ENCODE measurements around the gene OPA3. TPM values are rescaled to one million over a fixed set of nuclear protein-coding genes. Genes with fewer than 3 reads are reported as not detected.

Gene OPA3
- total and polyA plus RNA-seq, 2 experiments from 2014 or later: 11.5 to 14.5 TPM

DNA sequence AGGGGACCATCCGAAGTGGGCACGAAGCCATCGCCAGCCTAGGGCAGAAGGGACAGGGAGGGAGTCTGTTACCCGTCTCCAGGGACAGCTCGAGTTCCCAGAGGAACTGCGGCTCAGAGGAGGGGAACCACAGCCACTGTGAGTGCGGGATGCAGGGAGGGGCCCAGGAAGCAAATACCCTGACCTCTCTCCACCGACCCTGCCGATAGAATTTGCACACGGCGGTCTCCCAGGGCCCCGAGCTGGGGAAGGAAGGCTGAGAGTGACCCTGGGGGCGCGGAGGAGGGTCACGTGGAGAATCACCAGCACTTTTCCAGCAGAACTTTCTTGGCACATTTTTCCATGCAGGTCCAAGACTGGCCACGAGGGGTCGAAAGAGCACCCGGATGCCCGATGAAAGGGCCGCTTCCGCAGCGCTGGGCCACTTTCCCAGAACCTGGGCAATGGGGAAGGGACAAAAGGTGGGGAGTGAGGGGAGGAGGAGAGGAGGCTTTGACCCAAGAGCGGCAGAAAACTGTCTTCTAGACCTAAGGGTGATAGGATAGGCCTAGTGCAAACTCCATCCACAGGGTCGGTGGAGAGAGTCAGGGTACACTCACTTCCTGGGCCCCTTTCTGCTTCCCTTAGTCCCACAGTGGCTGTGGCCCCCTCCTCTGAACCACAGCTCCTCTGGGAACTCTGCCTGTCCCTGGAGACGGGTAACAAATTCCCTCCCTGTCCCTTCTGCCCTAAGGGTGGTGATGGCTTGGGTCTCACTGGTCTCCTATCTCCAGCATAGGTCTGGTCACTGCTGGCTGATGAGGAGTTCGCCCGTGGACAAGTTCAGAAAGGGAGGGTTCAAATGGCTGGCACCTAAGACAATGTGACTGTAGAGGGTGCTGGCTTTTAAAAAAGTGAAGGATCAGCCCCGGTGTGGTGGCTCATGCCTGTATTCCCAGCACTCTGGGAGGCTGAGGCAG lies 22.7 kb upstream of the OPA3 start:
- Histone ChIP-seq H3K4me2 (peak overlapping the region; percentile 81), H3K9me2 (ENCODE audit: insufficient read depth) (no peaks in the 10 kb centered on the region), H3K36me3 (ENCODE audit: insufficient read depth) (no peaks in the 10 kb centered on the region), H3K79me2 (replicated peaks; ENCODE audit: insufficient read depth) (no peaks in the 10 kb centered on the region), H3K27me3 (ENCODE audit: insufficient read depth) (peaks cover 37% of the 10 kb centered on the region), H2AFZ (peak overlapping the region; percentile 95), H3K4me1 (ENCODE audit: insufficient read depth) (peaks cover 5% of the 10 kb centered on the region; the same call in 1 of the 2 replicates), H3K4me3 (peak overlapping the region; percentile 60), H3F3A (replicated peaks; ENCODE audit: low read depth) (0 out of 2 replicates have a peak, but pooled peaks cover 5% of the 10 kb centered on the region), H3K27ac (ENCODE audit: low read depth) (peak overlapping the region; percentile 15; the same call in 1 of the 2 replicates), H4K20me1 (replicated peaks; ENCODE audit: insufficient read depth) (no peaks in the 10 kb centered on the region; the same call in 1 of the 2 replicates)
- H3K36me3 Mint-ChIP-seq (ENCODE audit: low read depth): peaks cover 22% of the 10 kb centered on the region
- ATAC-seq: peak; percentile 91
- peak; percentile 96 for DNase-seq (ENCODE audit: low spot score)
- H3K4me1 Mint-ChIP-seq: peaks cover 6% of the 10 kb centered on the region; the same call in 2 of the 3 replicates
- H3K27me3 Mint-ChIP-seq (ENCODE audit: insufficient read depth, low read depth, poor library complexity): peaks cover 19% of the 10 kb centered on the region
- H3K9me3 Mint-ChIP-seq: peaks cover 2% of the 10 kb centered on the region; the same call in 1 of the 3 replicates
- peak overlapping the region; percentile 84; the same call in 1 of the 2 replicates for H3K27ac Mint-ChIP-seq
- peak overlapping the region; percentile 79 for H3K4me3 Mint-ChIP-seq
- TF ChIP-seq, protein P1, sequence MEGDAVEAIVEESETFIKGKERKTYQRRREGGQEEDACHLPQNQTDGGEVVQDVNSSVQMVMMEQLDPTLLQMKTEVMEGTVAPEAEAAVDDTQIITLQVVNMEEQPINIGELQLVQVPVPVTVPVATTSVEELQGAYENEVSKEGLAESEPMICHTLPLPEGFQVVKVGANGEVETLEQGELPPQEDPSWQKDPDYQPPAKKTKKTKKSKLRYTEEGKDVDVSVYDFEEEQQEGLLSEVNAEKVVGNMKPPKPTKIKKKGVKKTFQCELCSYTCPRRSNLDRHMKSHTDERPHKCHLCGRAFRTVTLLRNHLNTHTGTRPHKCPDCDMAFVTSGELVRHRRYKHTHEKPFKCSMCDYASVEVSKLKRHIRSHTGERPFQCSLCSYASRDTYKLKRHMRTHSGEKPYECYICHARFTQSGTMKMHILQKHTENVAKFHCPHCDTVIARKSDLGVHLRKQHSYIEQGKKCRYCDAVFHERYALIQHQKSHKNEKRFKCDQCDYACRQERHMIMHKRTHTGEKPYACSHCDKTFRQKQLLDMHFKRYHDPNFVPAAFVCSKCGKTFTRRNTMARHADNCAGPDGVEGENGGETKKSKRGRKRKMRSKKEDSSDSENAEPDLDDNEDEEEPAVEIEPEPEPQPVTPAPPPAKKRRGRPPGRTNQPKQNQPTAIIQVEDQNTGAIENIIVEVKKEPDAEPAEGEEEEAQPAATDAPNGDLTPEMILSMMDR (conservative IDR thresholded peaks at IDR 0.05; ENCODE audit: low read depth in 2 of 2): peak; percentile 80 to 85
- TF ChIP-seq ZNF114 (CRISPR knock-in tag; IDR thresholded peaks at IDR 0.05) (no peak), EZH2phosphoT487 (IDR thresholded peaks at IDR 0.05; ENCODE audit: unreplicated experiment) (no peak), ZNF331 (CRISPR knock-in tag; IDR thresholded peaks at IDR 0.05; ENCODE audit: low read depth) (no peak), NANOG (IDR thresholded peaks at IDR 0.05; ENCODE audit: borderline replicate concordance) (no peak), POLR2AphosphoS5 (IDR thresholded peaks at IDR 0.05; ENCODE audit: low read depth) (0 out of 2 replicates have a peak, but pooled peaks have one; percentile 21), STAT1 (IDR thresholded peaks at IDR 0.05; ENCODE audit: unreplicated experiment) (no peak)
- TF ChIP-seq, protein P2, sequence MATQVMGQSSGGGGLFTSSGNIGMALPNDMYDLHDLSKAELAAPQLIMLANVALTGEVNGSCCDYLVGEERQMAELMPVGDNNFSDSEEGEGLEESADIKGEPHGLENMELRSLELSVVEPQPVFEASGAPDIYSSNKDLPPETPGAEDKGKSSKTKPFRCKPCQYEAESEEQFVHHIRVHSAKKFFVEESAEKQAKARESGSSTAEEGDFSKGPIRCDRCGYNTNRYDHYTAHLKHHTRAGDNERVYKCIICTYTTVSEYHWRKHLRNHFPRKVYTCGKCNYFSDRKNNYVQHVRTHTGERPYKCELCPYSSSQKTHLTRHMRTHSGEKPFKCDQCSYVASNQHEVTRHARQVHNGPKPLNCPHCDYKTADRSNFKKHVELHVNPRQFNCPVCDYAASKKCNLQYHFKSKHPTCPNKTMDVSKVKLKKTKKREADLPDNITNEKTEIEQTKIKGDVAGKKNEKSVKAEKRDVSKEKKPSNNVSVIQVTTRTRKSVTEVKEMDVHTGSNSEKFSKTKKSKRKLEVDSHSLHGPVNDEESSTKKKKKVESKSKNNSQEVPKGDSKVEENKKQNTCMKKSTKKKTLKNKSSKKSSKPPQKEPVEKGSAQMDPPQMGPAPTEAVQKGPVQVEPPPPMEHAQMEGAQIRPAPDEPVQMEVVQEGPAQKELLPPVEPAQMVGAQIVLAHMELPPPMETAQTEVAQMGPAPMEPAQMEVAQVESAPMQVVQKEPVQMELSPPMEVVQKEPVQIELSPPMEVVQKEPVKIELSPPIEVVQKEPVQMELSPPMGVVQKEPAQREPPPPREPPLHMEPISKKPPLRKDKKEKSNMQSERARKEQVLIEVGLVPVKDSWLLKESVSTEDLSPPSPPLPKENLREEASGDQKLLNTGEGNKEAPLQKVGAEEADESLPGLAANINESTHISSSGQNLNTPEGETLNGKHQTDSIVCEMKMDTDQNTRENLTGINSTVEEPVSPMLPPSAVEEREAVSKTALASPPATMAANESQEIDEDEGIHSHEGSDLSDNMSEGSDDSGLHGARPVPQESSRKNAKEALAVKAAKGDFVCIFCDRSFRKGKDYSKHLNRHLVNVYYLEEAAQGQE (IDR thresholded peaks at IDR 0.05; ENCODE audit: unreplicated experiment): no peak

Data from GM23338 (cell line).